Measurements from ENCODE around the gene CCDC88A.

- TF ChIP-seq CTCF (IDR thresholded peaks at IDR 0.05; ENCODE audit: low read depth, low read length, missing input control) (no peak), RXRA (IDR thresholded peaks at IDR 0.05) (no peak), JUND (IDR thresholded peaks at IDR 0.05) (no peak), RAD21 (IDR thresholded peaks at IDR 0.05) (no peak), EGR1 (IDR thresholded peaks at IDR 0.05; ENCODE audit: low read depth in 2 of 2) (no peak), GABPA (IDR thresholded peaks at IDR 0.05 in 1 of 2, conservative IDR thresholded peaks at IDR 0.05 in 1 of 2) (no peak), REST (IDR thresholded peaks at IDR 0.05) (no peak)
- TF ChIP-seq, protein P1, sequence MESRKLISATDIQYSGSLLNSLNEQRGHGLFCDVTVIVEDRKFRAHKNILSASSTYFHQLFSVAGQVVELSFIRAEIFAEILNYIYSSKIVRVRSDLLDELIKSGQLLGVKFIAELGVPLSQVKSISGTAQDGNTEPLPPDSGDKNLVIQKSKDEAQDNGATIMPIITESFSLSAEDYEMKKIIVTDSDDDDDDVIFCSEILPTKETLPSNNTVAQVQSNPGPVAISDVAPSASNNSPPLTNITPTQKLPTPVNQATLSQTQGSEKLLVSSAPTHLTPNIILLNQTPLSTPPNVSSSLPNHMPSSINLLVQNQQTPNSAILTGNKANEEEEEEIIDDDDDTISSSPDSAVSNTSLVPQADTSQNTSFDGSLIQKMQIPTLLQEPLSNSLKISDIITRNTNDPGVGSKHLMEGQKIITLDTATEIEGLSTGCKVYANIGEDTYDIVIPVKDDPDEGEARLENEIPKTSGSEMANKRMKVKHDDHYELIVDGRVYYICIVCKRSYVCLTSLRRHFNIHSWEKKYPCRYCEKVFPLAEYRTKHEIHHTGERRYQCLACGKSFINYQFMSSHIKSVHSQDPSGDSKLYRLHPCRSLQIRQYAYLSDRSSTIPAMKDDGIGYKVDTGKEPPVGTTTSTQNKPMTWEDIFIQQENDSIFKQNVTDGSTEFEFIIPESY (IDR thresholded peaks at IDR 0.05) = no peak
- TF ChIP-seq, protein P2, sequence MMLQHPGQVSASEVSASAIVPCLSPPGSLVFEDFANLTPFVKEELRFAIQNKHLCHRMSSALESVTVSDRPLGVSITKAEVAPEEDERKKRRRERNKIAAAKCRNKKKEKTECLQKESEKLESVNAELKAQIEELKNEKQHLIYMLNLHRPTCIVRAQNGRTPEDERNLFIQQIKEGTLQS (IDR thresholded peaks at IDR 0.05) = no peak
Measured at GRCh38 chr2:55242617-55243016, 177.0 kb downstream of the CCDC88A start.
